DND-41 (cell line): ENCODE data around the gene SAMD9L.

Source experiments
- EZH2 ChIP-seq: IDR thresholded peaks from 3 replicates; pipeline ENCODE4 v1.6.1; 2012; ENCODE audit warnings: borderline replicate concordance, low read depth, mild to moderate bottlenecking, moderate library complexity, low read length, inconsistent platforms; ENCODE audit not compliant: severe bottlenecking
- TF ChIP-seq, protein P1 (sequence below): IDR thresholded peaks from 2 replicates; pipeline ENCODE4 v1.5.1; 2012; ENCODE audit warnings: borderline replicate concordance, low read length, moderate library complexity, mild to moderate bottlenecking; ENCODE audit not compliant: poor library complexity, severe bottlenecking; ENCODE audit errors: extremely low read depth

GRCh38 chr7:93161181-93161762 lies 13.1 kb upstream of the SAMD9L start:
- TF ChIP-seq EZH2: no peak
- TF ChIP-seq, protein P1, sequence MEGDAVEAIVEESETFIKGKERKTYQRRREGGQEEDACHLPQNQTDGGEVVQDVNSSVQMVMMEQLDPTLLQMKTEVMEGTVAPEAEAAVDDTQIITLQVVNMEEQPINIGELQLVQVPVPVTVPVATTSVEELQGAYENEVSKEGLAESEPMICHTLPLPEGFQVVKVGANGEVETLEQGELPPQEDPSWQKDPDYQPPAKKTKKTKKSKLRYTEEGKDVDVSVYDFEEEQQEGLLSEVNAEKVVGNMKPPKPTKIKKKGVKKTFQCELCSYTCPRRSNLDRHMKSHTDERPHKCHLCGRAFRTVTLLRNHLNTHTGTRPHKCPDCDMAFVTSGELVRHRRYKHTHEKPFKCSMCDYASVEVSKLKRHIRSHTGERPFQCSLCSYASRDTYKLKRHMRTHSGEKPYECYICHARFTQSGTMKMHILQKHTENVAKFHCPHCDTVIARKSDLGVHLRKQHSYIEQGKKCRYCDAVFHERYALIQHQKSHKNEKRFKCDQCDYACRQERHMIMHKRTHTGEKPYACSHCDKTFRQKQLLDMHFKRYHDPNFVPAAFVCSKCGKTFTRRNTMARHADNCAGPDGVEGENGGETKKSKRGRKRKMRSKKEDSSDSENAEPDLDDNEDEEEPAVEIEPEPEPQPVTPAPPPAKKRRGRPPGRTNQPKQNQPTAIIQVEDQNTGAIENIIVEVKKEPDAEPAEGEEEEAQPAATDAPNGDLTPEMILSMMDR: no peak
